ENCODE data around the gene SEPTIN2. TPM values are rescaled to one million over a fixed set of nuclear protein-coding genes. Genes with fewer than 3 reads are reported as not detected.
"Not testable (repeated sequence)": the region's sequence is repeated elsewhere in the genome, so short reads cannot be mapped to it uniquely, and the experiment has no call there.

The SEPTIN2 gene
- total and polyA plus RNA-seq, 11 donors = 91.2 to 237 (median 199) TPM

DNA sequence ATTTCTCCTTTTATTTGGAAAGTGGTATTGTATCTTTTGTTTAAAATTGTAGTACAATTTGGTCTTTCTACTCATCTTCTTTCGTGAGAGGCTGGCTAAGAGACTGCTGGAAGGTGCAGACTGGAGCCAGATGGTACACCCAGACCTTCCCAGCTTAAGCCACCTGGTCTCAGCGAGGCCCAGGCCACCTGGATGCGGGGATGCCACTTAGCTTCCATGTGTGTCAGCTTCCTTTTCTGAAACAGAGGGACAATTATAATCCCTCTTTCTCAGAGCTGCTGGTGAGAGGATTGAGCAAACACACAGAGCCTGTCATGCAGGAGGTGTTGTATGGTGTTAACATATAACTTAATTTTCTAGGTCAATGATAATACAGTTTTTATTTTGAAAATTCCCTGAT is 57.7 kb downstream of the SEPTIN2 start:
- no peak for DNase-seq
- H3K4me1 ChIP-seq = peaks cover 0 to 7% (median 0%) of the 10 kb centered on the region in 12 donors
- no peak overlapping the region for H3K27ac ChIP-seq
- 94 to 97% (median 95%) methylated on average over 3 of the region's 3 CpGs for WGBS, 4 donors
- TF ChIP-seq, protein P1, sequence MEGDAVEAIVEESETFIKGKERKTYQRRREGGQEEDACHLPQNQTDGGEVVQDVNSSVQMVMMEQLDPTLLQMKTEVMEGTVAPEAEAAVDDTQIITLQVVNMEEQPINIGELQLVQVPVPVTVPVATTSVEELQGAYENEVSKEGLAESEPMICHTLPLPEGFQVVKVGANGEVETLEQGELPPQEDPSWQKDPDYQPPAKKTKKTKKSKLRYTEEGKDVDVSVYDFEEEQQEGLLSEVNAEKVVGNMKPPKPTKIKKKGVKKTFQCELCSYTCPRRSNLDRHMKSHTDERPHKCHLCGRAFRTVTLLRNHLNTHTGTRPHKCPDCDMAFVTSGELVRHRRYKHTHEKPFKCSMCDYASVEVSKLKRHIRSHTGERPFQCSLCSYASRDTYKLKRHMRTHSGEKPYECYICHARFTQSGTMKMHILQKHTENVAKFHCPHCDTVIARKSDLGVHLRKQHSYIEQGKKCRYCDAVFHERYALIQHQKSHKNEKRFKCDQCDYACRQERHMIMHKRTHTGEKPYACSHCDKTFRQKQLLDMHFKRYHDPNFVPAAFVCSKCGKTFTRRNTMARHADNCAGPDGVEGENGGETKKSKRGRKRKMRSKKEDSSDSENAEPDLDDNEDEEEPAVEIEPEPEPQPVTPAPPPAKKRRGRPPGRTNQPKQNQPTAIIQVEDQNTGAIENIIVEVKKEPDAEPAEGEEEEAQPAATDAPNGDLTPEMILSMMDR (IDR thresholded peaks at IDR 0.05) = no peak
- TF ChIP-seq POLR2A (IDR thresholded peaks at IDR 0.05) = no peak
- no peak for ATAC-seq
- H3K9me3 ChIP-seq = no peaks in the 10 kb centered on the region
- no peaks in the 10 kb centered on the region for H3K27me3 ChIP-seq
- H3K4me3 ChIP-seq = no peak overlapping the region
- H3K36me3 ChIP-seq = peaks cover 0 to 29% (median 18%) of the 10 kb centered on the region in 9 donors
- intact Hi-C loops (cut with DNase I) = no loop called here

GRCh38 chr2:241373906-241374305 is 58.2 kb downstream of the SEPTIN2 start:
- H3K27me3 ChIP-seq; H3K4me3 ChIP-seq; H3K27ac ChIP-seq; DNase-seq; H3K9me3 ChIP-seq; intact Hi-C loops (cut with DNase I); ATAC-seq: not testable (repeated sequence)
- Histone ChIP-seq H3K4me1 (peaks cover 0 to 11% (median 3%) of the 10 kb centered on the region in 12 donors), H3K36me3 (peaks cover 0 to 29% (median 18%) of the 10 kb centered on the region in 9 donors)
- 83 to 96% (median 95%) methylated on average over 6 of the region's 6 CpGs for WGBS, 4 donors

GRCh38 chr2:241375300-241375699 is 59.6 kb downstream of the SEPTIN2 start:
- no peak for TF ChIP-seq POLR2A (IDR thresholded peaks at IDR 0.05)
- TF ChIP-seq, protein P1 (IDR thresholded peaks at IDR 0.05) = no peak
- peaks cover 0 to 25% (median 16%) of the 10 kb centered on the region in 12 donors for H3K4me1 ChIP-seq
- H3K27me3 ChIP-seq = no peaks in the 10 kb centered on the region
- 88 to 93% (median 91%) methylated on average over 1 of the region's 1 CpG for WGBS, 4 donors
- H3K36me3 ChIP-seq = peaks cover 0 to 29% (median 18%) of the 10 kb centered on the region in 9 donors
- intact Hi-C loops (cut with DNase I) = no loop called here
- ATAC-seq = no peak
- no peaks in the 10 kb centered on the region for H3K9me3 ChIP-seq
- H3K27ac ChIP-seq = no peak overlapping the region
- H3K4me3 ChIP-seq = no peak overlapping the region
- DNase-seq = no peak

DNA sequence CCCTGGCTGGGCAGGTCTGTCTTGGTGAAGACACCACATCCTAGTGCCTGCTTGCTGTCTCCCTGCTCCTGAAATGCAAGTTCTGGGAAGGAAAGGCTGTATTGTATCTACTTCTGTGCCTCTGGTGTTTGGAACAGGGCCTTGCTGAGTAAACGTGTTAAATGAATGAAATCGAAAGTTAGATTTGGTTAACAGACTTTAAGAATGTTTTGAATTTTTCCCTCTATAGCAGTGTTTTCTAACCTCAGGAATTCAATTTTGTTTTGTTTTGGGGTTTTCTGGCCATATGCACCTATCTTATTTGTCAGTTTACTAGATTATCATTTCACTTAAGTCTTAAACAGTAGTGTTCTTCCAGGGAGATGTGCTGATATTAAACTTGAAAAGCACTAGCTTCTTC is 61.1 kb downstream of the SEPTIN2 start:
- Histone ChIP-seq H3K4me3 (no peak overlapping the region), H3K9me3 (no peaks in the 10 kb centered on the region), H3K36me3 (peaks cover 0 to 29% (median 18%) of the 10 kb centered on the region in 9 donors), H3K27me3 (no peaks in the 10 kb centered on the region), H3K4me1 (peaks cover 0 to 38% (median 22%) of the 10 kb centered on the region in 12 donors), H3K27ac (no peak overlapping the region)
- no peak for DNase-seq
- ATAC-seq = no peak
- TF ChIP-seq, protein P1 (IDR thresholded peaks at IDR 0.05) = no peak
- no peak for TF ChIP-seq POLR2A (IDR thresholded peaks at IDR 0.05)
- intact Hi-C loops (cut with DNase I) = no loop called here
- 94 to 98% (median 96%) methylated on average over 2 of the region's 2 CpGs for WGBS, 4 donors

DNA sequence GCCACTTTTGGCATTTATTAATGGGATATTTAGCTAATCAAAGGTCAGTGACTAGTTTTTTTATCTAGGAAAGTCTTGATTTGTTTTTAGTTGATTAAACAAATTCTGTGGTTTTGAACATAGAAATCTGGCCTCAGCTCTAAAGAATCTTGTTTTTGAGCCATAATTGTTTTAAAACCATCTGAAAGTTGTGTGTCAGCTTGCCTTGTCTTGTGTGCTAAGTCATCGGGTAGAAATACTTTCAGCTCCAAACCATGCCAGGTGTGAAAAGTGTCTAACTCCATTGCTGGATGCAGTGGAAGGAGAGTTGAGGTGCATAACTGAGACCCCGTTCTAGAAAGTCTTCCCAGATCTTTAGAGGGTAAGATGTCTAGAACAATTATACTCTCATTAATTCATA is 63.1 kb downstream of the SEPTIN2 start:
- Histone ChIP-seq H3K27me3 (no peaks in the 10 kb centered on the region), H3K27ac (peak overlapping the region in 4 of 12 donors; percentile 16 to 53 (median 32)), H3K36me3 (peaks cover 0 to 22% (median 12%) of the 10 kb centered on the region in 9 donors), H3K9me3 (no peaks in the 10 kb centered on the region), H3K4me1 (peaks cover 0 to 47% (median 23%) of the 10 kb centered on the region in 12 donors), H3K4me3 (no peak overlapping the region)
- ATAC-seq = no peak
- 80 to 87% (median 82%) methylated on average over 2 of the region's 2 CpGs for WGBS, 4 donors
- TF ChIP-seq POLR2A (IDR thresholded peaks at IDR 0.05) = no peak
- TF ChIP-seq, protein P1 (IDR thresholded peaks at IDR 0.05) = no peak
- intact Hi-C loops (cut with DNase I) = no loop called here
- no peak for DNase-seq

Measured in heart left ventricle (tissue), 16 donors.